NCI-H510A (cell line): ENCODE measurements around the gene IL36G.
"Not testable (repeated sequence)": the region's sequence is repeated elsewhere in the genome, so short reads cannot be mapped to it uniquely, and the experiment has no call there.

Source experiments
- DNase-seq: peaks from one replicate; lab custom pipeline; 2025; lab: John Stamatoyannopoulos, UW

Gene IL36G

DNA sequence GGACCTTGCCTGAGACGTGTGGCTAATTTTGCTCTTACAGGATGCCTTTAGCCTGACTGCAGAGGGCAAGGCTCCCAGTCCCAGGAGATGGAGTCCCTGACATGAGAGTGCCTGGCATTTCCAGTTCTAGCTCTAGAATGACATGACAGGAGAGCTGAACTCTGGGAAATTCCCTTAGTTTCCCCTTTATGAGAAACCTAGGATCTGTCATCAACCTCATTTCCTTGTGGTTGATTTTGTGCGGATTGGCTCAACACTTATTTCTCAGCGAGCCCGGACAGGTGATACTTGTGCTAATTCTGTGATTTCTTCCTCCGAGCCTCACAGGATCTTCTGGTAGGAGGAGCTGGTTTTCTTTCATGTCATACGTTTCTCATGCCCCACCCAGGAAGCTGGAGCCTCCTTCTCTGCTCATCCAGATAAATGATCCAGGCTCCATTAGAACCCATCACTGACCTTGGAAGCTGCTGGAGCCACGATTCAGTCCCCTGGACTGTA is at the start of gene IL36G:
IL36G (plus strand) TSS at position 448 of the 498 bp plus-strand sequence. CDS start 633 bp downstream, outside the sequence.
- no peak for DNase-seq

DNA sequence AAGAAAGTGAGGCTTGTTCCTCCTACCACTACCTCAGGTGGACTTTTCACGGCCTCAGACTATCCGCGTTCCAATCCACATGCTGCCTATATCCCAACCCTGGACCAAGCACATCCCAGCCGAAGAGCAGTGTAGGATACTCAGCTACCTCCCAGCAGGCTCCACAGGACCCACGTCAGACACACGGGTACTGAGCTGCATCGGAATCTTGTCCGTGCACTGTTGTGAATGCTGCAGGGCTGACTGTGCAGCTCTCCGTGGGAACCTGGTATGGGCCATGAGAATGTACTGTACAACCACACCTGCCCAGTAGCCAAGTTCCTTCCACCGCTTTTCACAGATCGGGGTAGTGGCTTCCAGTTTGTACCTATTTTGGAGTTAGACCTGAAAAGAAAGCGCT is 44.5 kb upstream of the IL36G start:
- no peak for DNase-seq

DNA sequence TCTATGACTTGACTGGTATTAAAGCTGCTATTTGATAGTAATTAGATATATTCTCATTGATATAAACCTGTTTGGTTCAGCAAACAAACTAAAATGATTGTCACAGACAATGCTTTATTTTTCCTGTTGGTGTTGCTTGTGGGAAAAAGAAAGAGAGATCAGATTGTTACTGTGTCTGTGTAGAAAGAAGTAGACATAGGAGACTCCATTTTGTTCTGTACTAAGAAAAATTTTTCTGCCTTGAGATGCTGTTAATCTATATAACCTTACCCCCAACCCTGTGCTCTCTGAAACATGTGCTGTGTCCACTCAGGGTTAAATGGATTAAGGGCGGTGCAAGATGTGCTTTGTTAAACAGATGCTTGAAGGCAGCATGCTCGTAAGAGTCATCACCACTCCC is 43.7 kb upstream of the IL36G start:
- DNase-seq = not testable (repeated sequence)

DNA sequence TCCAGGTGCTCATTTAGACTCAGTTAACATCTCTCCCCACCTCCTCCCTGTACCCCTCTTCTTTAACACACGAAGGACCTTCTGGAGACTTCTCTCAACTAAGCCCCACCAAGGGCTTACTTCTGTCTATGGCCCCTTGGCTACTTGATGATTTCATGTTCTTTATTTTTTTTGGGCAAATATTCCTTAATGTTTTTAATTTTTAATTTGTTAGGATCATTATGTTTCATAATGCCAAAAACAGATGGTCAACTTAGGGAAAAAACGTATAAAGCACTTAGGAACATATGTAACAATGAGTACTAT is 40.9 kb upstream of the IL36G start:
- no peak for DNase-seq

DNA sequence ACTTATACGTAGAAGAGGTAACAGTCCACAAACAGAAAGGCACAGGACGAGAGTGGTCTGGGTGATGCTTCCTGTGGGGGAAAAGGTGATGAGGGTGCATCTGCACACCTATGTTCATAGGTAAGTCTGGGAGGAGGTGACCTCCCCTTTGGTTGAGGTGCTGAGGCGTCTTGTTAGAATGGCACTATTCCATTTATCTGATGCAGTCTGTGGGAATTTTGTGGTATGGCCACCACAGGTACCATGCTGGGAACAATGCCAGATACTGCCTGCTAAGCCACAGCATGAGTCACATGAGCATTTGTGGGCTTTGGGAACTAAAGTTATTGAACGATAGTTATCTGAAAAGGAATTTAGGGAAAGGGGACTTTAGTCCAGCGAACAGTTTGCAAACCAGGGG is 38.9 kb upstream of the IL36G start:
- DNase-seq = no peak

DNA sequence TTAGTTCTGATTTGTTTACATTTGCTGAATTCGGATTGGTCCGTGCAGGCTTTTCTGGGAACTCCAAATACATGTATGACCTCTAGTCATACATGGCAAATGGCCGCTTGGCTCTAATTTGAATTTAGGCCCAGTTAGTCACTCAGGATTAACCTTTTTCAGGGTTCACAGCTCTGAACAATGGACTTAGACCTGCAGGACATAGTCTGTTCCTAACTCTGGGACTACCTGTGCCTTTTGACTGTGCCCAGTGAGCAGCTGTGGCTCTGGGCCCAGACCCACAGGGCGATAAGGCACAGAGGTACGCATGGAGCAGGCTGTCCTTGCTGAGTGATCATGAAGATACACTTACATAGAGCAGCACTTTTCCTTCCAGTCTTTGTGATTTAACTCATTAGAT is 38.4 kb upstream of the IL36G start:
- DNase-seq = no peak

DNA sequence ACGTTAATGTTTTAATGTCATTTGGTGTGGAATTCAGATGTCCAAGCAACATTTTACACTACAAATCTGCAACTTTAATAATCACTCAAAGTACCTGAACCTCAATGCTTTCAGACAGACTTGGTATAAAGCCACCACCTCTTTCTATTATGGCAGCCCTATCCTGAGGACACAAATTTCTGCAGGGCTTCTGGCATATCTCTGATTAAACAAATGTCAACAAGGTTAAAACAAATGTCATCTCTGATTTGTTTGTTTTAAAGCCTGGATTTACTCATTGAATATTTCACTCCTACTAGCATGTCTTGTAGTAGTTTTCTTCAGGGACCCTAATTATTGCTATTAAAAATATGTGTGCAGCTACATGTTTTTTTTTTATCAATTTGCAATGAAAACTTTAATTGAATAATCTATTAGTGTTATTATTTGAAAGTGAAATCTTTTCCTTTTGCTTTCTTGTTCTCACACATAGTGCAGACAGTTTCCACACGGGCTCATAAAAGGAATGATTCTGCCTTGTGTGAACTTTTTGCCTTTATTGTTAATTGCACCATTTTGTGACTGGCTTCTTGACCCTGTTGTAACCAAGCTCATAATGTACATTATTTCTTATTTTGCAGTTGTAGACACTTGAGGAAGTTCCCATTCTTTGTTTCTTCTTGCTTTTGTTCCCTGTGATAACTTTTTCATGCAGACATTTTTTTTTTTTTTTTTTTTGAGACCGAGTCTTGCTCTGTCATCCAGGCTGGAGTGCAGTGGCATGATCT is 36.8 kb upstream of the IL36G start:
- no peak for DNase-seq

DNA sequence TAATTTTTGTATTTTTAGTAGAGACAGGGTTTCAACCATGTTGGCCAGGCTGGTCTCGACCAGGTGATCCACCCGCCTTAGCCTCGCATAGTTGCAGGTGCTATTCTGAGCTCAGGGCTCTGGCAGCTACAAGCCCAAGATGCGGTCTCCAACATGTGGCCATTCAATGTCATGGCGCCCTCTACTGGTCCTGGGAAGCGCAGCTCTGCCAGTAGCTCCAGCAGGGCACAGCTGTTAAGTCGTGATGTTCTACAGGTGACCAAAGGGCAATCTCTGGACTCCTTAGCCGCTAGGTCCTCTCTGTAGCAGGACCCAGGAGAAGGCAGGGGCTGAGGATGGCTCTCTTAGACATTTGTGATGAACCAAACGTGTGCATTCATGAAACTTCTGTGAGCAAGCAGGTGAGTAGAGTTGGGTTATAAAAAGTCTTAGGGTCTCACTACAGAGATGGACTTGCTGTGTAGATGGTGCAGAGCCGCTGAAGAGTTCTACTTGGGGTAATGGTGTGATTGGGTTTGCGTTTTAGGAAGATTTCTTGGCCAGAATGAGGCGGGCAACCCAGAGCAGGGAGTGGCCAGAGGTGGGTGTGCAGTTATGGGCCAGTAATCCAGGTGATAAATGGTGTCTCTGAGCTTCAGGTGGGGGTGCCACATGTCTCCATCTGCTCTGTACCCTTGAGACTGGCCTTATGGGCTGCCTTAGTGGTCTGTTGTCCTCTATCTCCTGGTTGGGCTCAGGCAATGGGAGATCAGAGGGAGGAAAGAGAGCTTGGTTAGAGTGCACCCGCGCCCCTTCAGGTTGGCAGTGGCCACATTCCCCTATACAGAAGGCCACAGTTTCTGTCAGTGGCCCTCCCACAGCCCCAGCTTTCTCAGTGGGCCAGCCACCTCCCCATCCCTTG is 35.8 kb upstream of the IL36G start:
- DNase-seq = peak; percentile 16

DNA sequence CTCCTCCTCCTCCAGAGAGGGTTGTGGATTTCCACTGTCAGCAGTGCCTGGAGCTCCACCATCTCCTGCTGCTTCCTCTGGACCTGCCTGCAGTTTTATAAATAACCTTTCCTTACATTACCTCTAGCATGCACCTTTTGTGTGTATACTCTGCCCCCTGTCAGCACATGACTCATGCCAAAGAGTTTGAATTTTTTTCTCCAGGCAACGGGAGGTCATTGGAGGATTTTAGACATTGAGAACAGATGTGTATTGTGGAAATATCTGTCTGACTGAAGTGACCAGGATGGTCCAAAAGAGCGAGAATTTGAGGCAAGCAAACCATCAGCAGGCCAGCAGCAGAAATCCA is 35.2 kb upstream of the IL36G start:
- DNase-seq = no peak

DNA sequence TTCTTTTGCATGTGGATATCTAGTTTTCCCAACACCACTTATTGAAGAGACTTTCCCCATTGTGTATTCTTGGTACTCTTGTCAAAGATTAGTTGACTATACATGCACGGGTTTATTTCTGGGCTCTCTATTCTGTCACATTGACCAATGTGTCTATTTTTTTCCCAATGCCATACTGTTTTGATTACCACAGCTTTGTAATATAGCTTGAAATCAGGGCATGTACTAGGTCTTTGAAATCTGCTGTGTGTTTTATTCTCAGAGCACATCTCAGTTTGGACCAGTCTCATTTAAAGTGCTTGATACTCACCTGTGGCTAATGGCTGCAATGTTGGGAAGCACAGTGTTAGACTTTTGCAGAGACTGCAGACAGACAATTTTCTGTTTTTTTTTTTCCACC is 32.8 kb upstream of the IL36G start:
- DNase-seq = no peak

DNA sequence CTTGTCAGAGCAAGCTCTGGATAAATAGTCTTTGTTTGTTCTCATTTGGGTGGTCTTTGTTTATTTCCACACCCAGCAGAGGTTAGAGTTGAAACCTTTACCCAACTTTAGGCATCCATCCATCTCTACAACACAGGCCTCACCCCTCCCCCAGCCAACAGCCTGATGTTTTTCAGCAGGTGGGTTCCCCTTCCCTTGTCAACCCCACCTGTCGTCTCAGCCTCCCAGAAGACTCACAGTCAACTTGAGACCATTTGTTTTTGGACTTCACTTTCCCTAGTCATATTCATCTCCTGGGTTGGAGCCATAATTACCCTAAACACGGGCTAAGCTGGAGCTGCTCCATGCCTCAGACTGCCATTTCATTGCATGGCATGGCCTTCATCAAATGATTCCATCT is 31.7 kb upstream of the IL36G start:
- DNase-seq = no peak

DNA sequence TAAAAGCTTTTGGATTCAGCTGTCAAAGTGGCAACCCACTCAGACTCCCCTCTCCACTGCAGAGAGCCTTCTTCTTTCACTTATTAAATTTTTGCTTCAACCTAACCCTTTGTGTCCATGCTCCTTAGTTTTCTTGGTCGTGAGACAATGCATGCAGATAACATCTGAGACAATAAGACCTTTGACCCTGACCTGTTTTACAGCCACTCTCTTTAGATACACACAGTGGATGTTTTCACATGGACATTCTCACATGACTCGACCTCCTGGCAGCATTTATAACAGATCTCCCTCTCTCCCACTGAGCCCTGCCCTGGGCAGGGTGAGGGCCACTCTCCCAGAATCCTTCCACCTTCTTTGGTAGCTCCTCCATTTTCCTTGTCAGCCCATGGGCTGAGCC is 30.4 kb upstream of the IL36G start:
- DNase-seq = no peak

DNA sequence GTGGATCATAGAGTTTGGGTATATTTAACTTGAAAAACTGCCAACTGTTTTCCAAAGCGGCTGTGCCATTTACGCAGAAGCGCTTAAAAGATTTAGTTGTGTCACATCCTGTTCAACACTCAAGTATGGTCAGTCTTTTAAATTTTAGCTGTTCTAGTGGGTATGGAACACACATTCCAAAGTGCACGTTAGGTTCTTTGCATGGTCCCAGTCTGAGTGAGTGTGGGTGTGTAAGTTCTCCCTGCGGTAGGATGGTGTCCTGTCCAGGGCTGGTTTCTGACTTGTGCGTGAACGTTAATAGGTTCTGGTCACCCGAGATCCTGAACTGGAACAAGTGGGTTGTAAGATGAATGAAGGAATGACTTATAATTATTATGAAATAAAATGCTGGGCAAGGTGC is 28.4 kb upstream of the IL36G start:
- DNase-seq = no peak

DNA sequence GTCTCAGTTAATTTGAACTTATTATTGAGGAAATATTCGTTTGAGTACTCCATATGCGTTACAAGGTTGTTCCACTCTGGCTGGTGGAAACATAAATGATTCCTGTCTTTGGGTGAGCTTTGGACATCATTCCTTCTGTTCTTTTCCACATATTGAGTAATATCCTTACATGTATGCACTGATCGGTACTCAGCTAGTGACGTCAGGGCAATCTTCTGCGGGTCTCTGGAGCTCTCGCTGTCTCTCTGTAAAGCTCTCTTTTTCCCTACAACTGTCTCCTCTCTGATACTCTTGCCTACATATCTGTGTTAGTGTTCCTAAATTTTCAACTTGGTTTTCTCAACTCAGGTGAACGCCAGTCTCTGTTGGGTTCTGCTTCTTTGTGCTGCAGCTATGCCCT is 23.4 kb upstream of the IL36G start:
- DNase-seq = no peak

DNA sequence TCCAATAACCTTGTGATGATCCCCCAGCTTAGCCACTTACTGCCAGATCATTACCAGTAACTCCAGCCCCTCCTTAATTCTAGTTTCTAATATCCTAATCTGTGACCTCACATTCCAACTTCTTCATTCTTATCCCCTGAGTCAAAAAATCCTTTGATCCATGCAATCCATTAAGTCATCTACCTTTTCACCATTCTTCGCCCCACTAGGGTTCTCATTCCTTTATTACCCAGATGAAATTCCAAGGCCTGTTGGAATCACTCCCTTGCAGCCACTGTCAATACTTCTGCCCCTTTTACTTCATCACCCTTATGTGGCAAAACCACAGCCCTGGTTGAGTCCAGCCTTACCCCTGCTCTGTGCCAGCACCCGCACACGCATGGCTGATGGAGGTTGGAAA is 20.3 kb upstream of the IL36G start:
- DNase-seq = no peak

DNA sequence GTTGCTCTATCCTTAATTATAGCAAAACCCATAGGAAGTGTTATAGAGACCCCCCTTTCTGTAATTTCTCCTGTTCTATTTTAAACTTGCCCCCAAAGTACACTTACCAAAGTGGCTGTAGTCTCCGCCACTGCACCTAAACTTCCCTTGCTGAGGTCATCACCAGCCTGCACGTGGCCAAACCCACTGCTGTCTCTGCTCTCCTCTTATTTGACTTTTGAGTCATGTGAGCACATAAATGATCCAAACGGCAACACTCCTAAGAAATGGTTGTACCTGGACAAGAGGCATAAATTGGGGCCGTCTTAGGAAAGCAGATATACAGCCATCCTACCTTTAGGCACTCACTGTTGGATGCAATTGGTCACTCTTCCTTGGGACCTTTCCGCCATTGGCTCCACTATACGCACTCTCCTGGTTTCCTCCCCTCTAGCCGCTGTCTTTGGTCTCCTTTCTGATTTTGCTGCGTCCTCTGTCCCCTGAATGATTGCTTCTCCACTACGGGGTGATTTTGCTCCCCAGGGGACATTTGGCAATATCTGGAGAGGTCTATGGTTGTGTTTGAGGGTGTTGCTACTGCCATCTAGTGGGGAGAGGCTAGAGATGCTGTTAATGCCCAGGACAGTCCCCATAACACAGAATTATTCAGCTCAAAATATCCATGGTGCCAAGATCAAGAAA is 19.2 kb upstream of the IL36G start:
- peak; percentile 2 for DNase-seq

DNA sequence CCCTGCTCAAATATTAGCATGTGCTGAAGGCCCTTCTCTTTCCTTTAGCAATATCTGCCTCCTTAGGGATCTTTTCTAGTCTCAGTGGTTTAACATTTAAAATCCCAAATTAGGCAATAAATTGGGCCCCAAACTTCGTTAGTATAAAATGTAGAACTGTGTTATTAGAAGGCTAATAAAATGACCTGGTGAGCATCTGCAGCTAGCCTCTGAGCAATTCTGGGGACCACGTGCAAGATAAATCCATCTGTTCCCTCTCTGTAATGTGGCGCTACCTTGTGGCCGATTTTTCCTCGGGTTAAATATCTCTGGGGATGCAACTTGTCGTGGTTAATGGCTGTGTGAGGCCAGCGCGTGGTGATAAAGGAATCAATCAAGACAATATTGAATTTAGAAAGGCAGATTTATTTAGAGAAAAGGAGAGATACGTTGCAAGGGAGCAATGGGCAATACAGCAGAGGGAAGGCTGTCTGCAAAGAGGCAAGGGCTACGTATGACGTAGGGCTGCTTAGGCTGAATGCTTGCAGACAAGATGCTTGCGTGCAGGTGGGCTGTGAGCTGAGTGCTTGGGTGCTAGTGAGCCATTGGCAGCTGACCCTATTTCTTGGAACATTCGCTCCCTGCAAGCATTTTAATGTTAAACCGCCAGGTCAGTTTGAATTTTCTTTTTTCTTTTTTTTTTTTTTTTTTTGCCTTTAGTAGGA is 18.5 kb upstream of the IL36G start:
- DNase-seq = no peak

DNA sequence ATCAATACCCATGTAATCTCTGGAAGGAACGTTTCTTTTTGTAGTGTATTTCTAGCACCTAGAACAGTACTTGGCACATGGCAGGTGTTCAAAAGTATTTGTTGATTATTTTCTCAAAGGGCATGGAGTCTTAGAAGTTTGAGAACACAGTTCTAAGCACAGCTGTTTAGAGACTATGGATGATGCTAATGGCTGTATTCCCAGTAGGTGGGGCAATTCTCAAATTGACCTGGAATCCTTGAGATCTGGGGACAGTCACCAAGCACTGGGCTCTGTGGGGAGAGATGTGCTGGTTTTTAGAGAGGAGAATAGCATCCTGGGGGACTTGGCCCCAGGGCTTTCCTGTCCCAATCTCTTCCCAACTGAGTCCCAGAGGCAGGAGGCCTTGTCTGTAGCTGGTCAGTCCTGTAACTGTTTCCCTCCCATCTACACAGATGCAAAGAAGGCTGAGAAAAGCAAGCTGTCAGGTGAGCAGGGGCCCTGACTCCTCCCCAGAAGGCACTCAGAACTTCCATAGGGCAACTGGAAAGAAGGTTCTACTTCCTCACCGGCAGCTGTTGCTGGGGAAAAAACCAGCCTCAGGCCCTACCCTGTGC is 17.5 kb upstream of the IL36G start:
- no peak for DNase-seq

DNA sequence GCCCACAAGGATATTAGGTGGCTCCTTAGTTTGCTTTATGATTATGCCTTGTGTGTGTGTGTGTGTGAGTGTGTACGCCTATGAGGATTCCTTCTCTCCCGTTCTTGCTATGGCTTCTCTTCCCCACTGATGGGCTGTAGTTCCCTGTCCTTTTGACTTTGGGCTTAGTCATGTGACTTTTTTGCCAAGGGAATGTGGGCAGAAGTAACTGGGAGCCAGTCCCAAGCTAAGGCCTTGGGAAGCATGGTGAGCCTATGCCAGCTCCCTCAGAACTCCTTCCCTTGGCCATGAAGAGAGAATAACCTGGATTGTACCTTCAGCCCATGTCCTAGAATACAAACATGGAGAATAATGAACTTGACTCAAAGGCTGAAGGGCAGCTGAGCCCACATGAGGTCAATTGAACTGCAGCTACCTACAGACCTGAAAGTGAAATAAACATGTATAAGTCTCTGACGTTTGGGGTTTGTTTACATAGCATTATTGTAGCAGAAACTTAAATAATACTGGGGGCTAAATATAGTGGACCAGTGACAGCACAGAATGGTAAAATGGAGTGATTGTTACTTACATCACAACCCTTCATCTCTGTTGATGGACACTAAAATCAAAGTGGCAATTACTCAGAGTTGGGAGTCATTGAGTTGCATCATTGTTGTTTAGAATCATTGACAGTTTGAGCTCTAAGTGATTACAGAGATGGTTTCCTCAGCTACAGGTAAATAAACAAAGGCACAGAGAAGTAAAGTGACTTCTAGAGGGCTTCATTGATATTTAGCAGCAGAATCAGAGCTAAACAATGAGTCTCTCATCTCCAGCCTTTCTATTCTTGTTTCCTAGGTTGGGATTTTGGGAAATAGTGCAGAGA is 15.3 kb upstream of the IL36G start:
- DNase-seq = no peak

DNA sequence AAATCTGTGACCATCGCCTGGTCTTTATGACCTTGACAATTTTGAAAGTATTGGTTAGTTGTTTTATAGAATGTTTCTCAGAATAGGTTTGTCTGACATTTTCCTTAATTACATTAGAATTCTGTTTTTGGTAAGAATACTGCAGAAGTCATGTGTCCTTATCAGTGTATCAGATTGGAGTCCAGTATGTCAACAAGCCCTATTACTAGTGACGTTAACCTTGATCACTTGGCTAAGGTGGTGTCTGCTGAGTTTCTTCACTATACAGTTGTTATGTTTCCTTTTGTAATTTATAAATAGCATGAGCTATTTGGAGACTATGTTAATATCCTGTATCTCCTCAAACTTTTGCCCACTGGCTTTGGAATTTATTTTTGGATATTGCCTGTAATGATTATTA is 10.8 kb upstream of the IL36G start:
- DNase-seq = no peak
